ENCODE results near the gene RBMS1.

- TF ChIP-seq CTCF (IDR thresholded peaks at IDR 0.05; ENCODE audit: low read depth, low read length) (no peak), EZH2phosphoT487 (IDR thresholded peaks at IDR 0.05; ENCODE audit: low read depth) (no peak)
Measured at GRCh38 chr2:160266037-160266551, 227.5 kb downstream of the RBMS1 start.

Data from OCI-LY3 (cell line).